ENCODE measurements around the gene IL36RN.
A peak's percentile ranks its signal among the peaks of the same experiment; 100 is the strongest.
"Not testable (repeated sequence)": the region's sequence is repeated elsewhere in the genome, so short reads cannot be mapped to it uniquely, and the experiment has no call there.

The IL36RN gene

DNA sequence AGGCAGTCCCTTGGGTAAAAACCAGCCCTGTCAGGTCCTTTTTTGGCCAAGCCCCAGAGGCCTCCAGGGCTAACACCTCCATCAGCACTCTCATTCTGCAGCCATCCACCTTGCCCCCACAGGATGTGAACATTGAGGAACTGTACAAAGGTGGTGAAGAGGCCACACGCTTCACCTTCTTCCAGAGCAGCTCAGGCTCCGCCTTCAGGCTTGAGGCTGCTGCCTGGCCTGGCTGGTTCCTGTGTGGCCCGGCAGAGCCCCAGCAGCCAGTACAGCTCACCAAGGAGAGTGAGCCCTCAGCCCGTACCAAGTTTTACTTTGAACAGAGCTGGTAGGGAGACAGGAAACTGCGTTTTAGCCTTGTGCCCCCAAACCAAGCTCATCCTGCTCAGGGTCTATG is 16.0 kb downstream of the IL36RN start:
- DNase-seq (ENCODE audit: low spot score), result no peak

GRCh38 chr2:113075600-113075999 is 16.6 kb downstream of the IL36RN start:
- DNase-seq (ENCODE audit: low spot score), result no peak

- DNase-seq (ENCODE audit: low spot score), result no peak
Observed at GRCh38 chr2:113076954-113077669, 18.1 kb downstream of the IL36RN start.

GRCh38 chr2:113077921-113078320 is 18.9 kb downstream of the IL36RN start:
- DNase-seq (ENCODE audit: low spot score), result no peak

GRCh38 chr2:113078350-113078839 is 19.4 kb downstream of the IL36RN start:
- no peak for DNase-seq (ENCODE audit: low spot score)

- no peak for DNase-seq (ENCODE audit: low spot score)
Observed at GRCh38 chr2:113079131-113079530, 20.1 kb downstream of the IL36RN start.

DNA sequence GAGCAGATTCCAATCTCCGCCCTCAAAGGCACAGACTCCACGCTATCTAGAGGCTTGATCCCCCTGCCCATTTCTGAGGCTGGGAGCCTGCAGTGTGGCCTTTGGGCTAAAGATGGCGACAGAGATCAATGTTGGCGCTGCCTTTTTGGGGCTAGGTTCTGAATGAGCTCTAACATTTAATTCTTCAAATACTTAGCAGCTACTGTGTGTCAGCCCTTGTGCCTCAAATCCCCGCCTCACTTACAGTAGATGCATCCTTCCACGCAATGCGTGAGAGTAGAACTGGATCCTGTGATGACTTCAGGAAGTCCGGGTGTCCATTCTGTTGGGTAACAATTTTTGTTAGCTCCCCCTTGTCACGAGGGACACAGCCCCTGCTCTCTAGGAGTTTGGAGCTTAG is 21.1 kb downstream of the IL36RN start:
- DNase-seq (ENCODE audit: low spot score), result no peak

- no peak for DNase-seq (ENCODE audit: low spot score)
Observed at GRCh38 chr2:113081488-113082210, 22.7 kb downstream of the IL36RN start.

- no peak for DNase-seq (ENCODE audit: low spot score)
Observed at GRCh38 chr2:113083296-113083695, 24.3 kb downstream of the IL36RN start.

DNA sequence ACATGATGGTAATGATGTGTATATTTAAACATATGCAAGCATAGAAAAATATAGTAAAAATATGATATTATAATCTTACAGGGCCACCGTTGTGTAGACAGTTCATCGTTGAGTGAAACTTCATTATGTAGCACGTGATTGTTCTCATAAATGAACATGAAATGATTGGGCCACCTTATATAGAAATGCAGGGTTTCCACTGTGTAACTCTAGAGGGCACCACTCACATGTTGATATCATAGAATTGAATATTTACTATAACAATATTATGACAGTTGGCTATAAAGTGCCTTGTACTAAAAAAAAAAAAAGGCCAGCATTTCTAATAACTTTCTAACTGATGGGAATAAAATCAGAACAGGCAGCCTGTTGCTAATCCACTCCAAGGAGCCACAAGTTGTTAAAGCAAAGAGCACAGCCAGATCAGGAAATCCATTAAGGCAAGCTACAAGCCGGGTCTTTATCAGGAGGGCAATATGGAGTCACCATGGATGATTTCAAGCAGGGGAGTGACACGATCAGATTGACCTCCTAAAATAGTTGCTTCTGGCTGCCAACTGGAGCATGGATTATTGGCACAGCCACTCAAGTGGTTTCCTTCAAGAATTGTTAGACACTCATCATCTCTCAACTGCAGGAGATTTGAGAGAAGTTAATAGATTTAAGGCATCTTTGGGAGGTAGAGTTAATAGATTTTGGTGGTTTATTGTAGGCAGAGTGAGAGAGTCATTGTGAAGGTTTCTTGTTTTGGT is 25.4 kb downstream of the IL36RN start:
- no peak for DNase-seq (ENCODE audit: low spot score)

- DNase-seq (ENCODE audit: low spot score), result no peak
Observed at GRCh38 chr2:113085542-113085941, 26.5 kb downstream of the IL36RN start.

- no peak for DNase-seq (ENCODE audit: low spot score)
Observed at GRCh38 chr2:113088213-113088992, 29.4 kb downstream of the IL36RN start.

- DNase-seq (ENCODE audit: low spot score), result peak; percentile 14
Observed at GRCh38 chr2:113089916-113090315, 30.9 kb downstream of the IL36RN start.

- DNase-seq (ENCODE audit: low spot score), result no peak
Observed at GRCh38 chr2:113091231-113091896, 32.4 kb downstream of the IL36RN start.

DNA sequence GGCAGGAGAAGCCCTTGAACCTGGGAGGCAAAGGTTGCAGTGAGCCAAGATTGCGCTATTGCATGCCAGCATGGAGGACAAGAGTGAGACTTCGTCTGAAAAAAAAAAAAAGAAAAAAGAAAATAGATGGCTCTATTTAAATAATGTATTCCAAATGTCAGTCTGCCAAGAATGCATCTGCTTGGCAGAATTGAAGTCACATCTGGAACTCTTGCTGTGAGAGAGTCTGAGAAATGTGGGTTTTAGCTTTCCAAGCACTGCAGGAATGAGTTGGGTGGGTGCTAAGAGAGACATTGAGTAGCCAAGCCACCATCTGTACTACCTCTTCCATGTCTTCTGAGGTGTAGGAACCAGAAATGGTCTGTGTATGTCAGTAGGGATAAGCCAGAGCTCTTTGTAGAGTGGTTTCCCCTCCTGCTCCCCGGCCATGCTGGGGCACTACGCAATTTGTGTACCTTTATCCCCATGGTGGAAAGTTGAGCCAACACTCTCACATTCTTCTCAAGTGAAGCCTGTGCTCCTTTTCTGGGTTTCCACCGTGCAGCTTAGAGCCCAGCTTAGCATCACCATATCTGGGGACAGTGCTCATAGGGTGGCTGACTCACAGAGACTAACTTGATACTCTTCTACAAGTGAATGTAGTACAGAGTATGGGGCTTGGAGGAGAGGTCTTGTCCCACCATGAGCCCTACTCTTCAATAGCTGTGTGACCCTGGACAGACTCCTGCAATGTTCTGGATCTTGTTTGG is 34.0 kb downstream of the IL36RN start:
- DNase-seq (ENCODE audit: low spot score), result no peak

GRCh38 chr2:113093613-113093977 is 34.6 kb downstream of the IL36RN start:
- no peak for DNase-seq (ENCODE audit: low spot score)

GRCh38 chr2:113096306-113096705 is 37.3 kb downstream of the IL36RN start:
- not testable (repeated sequence) for DNase-seq (ENCODE audit: low spot score)

GRCh38 chr2:113096842-113097618 is 38.0 kb downstream of the IL36RN start:
- not testable (repeated sequence) for DNase-seq (ENCODE audit: low spot score)

DNA sequence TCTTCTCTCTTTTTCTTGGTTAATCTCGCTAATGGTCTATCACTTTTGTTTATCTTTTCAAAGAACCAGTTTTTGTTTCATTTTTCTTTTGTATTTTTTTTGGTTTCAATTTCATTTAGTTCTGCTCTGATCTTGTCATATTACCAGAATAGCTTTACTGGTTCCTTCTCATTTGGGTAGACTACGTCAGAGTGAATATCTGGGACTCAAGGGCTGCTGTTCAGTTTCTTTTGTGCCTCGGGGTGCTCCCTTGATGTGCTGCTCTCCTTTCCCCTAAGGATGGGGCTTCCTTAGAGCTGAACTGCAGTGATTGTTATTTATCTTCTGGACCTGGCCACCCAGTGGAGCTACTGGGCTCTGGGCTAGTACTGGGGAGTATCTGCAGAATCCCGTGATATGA is 39.0 kb downstream of the IL36RN start:
- DNase-seq (ENCODE audit: low spot score), result no peak

GRCh38 chr2:113098532-113098931 is 39.5 kb downstream of the IL36RN start:
- DNase-seq (ENCODE audit: low spot score), result no peak
